CD4-positive, alpha-beta memory T cell (primary cell): ENCODE measurements around the gene RHBDL1. TPM values are rescaled to one million over a fixed set of nuclear protein-coding genes. Genes with fewer than 3 reads are reported as not detected.

Experiments
- CTCF ChIA-PET: fragments of 350-600 bp; sonication (Branson Sonifier 250); formaldehyde crosslinking; loops from one replicate; lab custom pipeline; 2021; ENCODE audit warnings: inconsistent platforms; ENCODE audit not compliant: partially characterized antibody; lab: Charles Lee
- POLR2A ChIA-PET: fragments of 350-600 bp; sonication (Branson Sonifier 250); formaldehyde crosslinking; loops from one replicate; lab custom pipeline; 2021; ENCODE audit not compliant: partially characterized antibody; lab: Charles Lee
- DNase-seq, 5 donors: peaks; one replicate each; pipeline versions ENCODE4 v3.0.0 to v3.0.0-alpha.2; 2020 to 2022; ENCODE audit warnings: mixed read lengths in 1 of 5
- H3K27ac ChIP-seq: one replicate; pipeline ENCODE4 v1.7.0; 2013; ENCODE audit warnings: low read depth, low read length
- H3K27me3 ChIP-seq: 2 replicates; pipeline ENCODE4 v1.7.0; 2013; ENCODE audit warnings: mild to moderate bottlenecking, low read length, moderate library complexity; ENCODE audit not compliant: insufficient read depth
- H3K36me3 ChIP-seq: 2 replicates; pipeline ENCODE4 v1.7.0; 2013; ENCODE audit warnings: mild to moderate bottlenecking, low read length, moderate library complexity; ENCODE audit not compliant: insufficient read depth
- H3K4me1 ChIP-seq: 2 replicates; pipeline ENCODE4 v1.7.0; 2013; ENCODE audit warnings: mild to moderate bottlenecking, low read length, moderate library complexity; ENCODE audit not compliant: insufficient read depth
- H3K4me3 ChIP-seq, 2 donors: one replicate each; pipeline ENCODE4 v1.7.0; 2013; ENCODE audit warnings: low read length in 2 of 2, mild to moderate bottlenecking in 1 of 2
- H3K9me3 ChIP-seq, 2 donors: one replicate each; pipeline ENCODE4 v1.7.0; 2013; ENCODE audit warnings: low read length in 2 of 2, control low read depth in 1 of 2; ENCODE audit not compliant: control insufficient read depth in 1 of 2
- H3K27ac Mint-ChIP-seq, 7 donors: one replicate each; pipeline ENCODE4 v1.8.0; 2020 to 2021; ENCODE audit warnings: mixed read lengths in 7 of 7, mild to moderate bottlenecking in 6 of 7, inconsistent platforms in 3 of 7, moderate library complexity in 3 of 7
- H3K27me3 Mint-ChIP-seq, 2 donors: one replicate each; pipeline ENCODE4 v1.8.0; 2020 to 2021; ENCODE audit warnings: mixed read lengths in 2 of 2
- H3K36me3 Mint-ChIP-seq, 2 donors: one replicate each; pipeline ENCODE4 v1.8.0; 2020 to 2021; ENCODE audit warnings: mixed read lengths in 2 of 2, inconsistent platforms in 1 of 2, mild to moderate bottlenecking in 1 of 2
- H3K4me1 Mint-ChIP-seq, 4 donors: one replicate each; pipeline ENCODE4 v1.8.0; 2020 to 2021; ENCODE audit warnings: mixed read lengths in 4 of 4, mild to moderate bottlenecking in 1 of 4
- H3K4me3 Mint-ChIP-seq, 8 donors: one replicate each; pipeline ENCODE4 v1.8.0; 2020 to 2021; ENCODE audit warnings: mixed read lengths in 8 of 8, mild to moderate bottlenecking in 7 of 8, moderate library complexity in 6 of 8, inconsistent platforms in 3 of 8
- H3K9me3 Mint-ChIP-seq, 8 donors: one replicate each; pipeline ENCODE4 v1.8.0; 2020 to 2021; ENCODE audit warnings: mixed read lengths in 8 of 8, mild to moderate bottlenecking in 5 of 8, inconsistent platforms in 3 of 8, moderate library complexity in 1 of 8
- intact Hi-C: fragments of 100-400 bp; cut with micrococcal nuclease; formaldehyde crosslinking; loops from one replicate; pipeline ENCODE4 v1.15.1; 2023
- polyA plus RNA-seq, 2 donors: library from polyadenylated mRNA; unstranded; fragments of 300-500 nt; fragmentation: Illumina TruSeq; gene quantifications; one replicate each; pipeline ENCODE4 v1.2.3, GENCODE V29; 2021
- total RNA-seq, 2 experiments: library from RNA; stranded (reverse); gene quantifications; one replicate each; pipeline ENCODE4 v1.2.3, GENCODE V29; 2021

The RHBDL1 gene
- total and polyA plus RNA-seq, 4 experiments from 2014 or later, result 2.1 to 2.8 (median 2.3) TPM

DNA sequence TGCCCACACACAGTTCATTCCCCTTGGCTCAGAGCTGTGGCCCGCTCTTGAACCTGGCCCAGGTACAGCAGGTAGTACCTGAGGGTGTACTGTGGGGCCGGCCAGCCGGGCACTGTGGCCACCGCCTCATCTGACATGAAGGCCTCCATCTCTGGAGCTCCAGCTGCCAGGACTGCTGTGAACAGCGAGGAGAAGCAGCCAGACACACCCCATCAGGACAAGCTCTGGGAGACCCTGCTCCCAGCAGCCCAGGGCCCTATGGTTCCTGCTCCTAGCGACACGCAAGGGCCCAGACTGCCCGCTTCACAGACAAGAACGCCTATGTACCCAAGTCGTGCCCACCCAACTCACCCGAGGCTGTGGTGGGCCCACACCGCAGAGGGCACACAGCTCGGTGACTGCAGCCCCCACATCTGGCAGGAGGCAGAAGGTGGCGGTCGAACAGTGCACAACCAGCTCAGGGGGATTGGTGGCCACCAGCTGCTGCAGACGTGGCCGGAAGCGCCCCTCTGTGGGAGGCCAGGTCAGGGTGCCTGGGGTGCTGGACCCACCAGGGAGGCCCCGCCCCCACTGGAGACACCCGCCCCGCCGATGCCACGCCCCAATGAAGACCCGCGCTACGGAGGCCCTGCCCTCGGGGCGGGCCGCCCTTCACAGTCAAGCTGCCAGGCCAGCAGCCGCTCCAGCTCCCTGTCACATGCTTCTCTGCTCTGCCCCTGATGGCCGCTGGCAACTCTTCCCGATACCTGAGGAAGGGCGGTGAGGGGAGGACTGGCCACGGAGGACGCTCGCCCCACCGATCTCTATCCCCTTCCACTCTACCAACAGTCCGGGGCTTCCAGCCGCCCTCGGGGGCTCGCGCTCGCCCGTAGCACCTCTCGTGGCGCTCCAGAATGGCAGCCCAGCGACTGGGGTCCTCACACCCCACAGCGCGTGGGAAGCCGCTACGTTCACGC lies 3.7 kb downstream of the RHBDL1 start:
- Histone ChIP-seq H3K27ac (peak overlapping the region; percentile 50), H3K4me3 (peak overlapping the region in 1 of 2 donors; percentile 57), H3K9me3 (no peaks in the 10 kb centered on the region), H3K27me3 (no peaks in the 10 kb centered on the region), H3K36me3 (peaks cover 12% of the 10 kb centered on the region), H3K4me1 (peaks cover 49% of the 10 kb centered on the region)
- CTCF ChIA-PET, result interaction anchor here (1.3 to 1.6 kb wide), 2 partner anchors 11 to 33 kb away, joined by 4 to 5 read pairs; partner anchors contain the start of gene RHOT2
- intact Hi-C loops, result loop anchor here (1.0 to 2.0 kb wide), 3 partner anchors 11 to 90 kb away; partner anchors contain the start of genes METTL26 and RHOT2
- H3K36me3 Mint-ChIP-seq, result peaks cover 4 to 17% of the 10 kb centered on the region in 2 donors
- peaks cover 5 to 51% (median 34%) of the 10 kb centered on the region in 4 donors for H3K4me1 Mint-ChIP-seq
- peak overlapping the region; percentile 65 to 91 (median 81) for H3K27ac Mint-ChIP-seq
- H3K9me3 Mint-ChIP-seq, result peaks cover 0 to 1% (median 0%) of the 10 kb centered on the region in 8 donors
- no peaks in the 10 kb centered on the region for H3K27me3 Mint-ChIP-seq
- POLR2A ChIA-PET, result interaction anchor here (1.0 to 10.2 kb wide), 5 partner anchors 11 to 42 kb away, joined by 3 to 212 read pairs (median 14); partner anchors contain the start of genes METTL26, RHOT2, WDR24 and WDR90
- H3K4me3 Mint-ChIP-seq, result peak overlapping the region; percentile 71 to 82 (median 80)
- peak in 3 of 5 donors; percentile 44 to 64 (median 51) for DNase-seq

GRCh38 chr16:679814-680624 lies 4.5 kb downstream of the RHBDL1 start, which contains the start of gene STUB1:
TSS of gene STUB1 (plus strand) at chr16:680410. CDS start at chr16:680526, 116 bp downstream.
- CTCF ChIA-PET, result interaction anchor here (1.6 kb wide), 1 partner anchor 32 kb away, joined by 4 read pairs; no protein-coding TSS in a partner anchor

GRCh38 chr16:680625-680945 lies 5.1 kb downstream of the RHBDL1 start:
- Mint-ChIP-seq H3K27me3 (no peaks in the 10 kb centered on the region), H3K9me3 (peaks cover 0 to 1% (median 0%) of the 10 kb centered on the region in 8 donors), H3K4me1 (peaks cover 5 to 46% (median 32%) of the 10 kb centered on the region in 4 donors), H3K4me3 (peak overlapping the region; percentile 71 to 84 (median 78)), H3K27ac (peak overlapping the region in 3 of 7 donors; percentile 57 to 89 (median 62)), H3K36me3 (peaks cover 4 to 19% of the 10 kb centered on the region in 2 donors)
- Histone ChIP-seq H3K27me3 (no peaks in the 10 kb centered on the region), H3K4me3 (peak overlapping the region; percentile 14 to 62), H3K36me3 (peaks cover 12% of the 10 kb centered on the region), H3K4me1 (peaks cover 51% of the 10 kb centered on the region), H3K27ac (peak overlapping the region; percentile 70), H3K9me3 (no peaks in the 10 kb centered on the region)
- ChIA-PET CTCF (no interaction called here), POLR2A (interaction anchor here (0.7 to 10.2 kb wide), 13 partner anchors 9 to 96 kb away, joined by 3 to 212 read pairs (median 5); partner anchors contain the start of genes CCDC78, MCRIP2, METTL26 and RHOT2)
- DNase-seq, result no peak
- intact Hi-C loops, result no loop called here

More at GRCh38 chr16:679814-680624, 4.5 kb downstream of the RHBDL1 start, which contains the start of gene STUB1:
- H3K4me3 Mint-ChIP-seq, result peak within 1 kb of the TSS; percentile 78 to 87 (median 81)
- H3K27ac Mint-ChIP-seq, result peak within 1 kb of the TSS; percentile 48 to 92 (median 90)
- Histone ChIP-seq H3K4me3 (peak within 1 kb of the TSS; percentile 14 to 62), H3K36me3 (peaks cover 12% of the 10 kb centered on the region), H3K9me3 (no peaks in the 10 kb centered on the region), H3K27me3 (no peaks in the 10 kb centered on the region), H3K4me1 (peaks cover 49% of the 10 kb centered on the region), H3K27ac (peak within 1 kb of the TSS; percentile 70)
- H3K9me3 Mint-ChIP-seq, result peaks cover 0 to 1% (median 0%) of the 10 kb centered on the region in 8 donors
- H3K27me3 Mint-ChIP-seq, result no peaks in the 10 kb centered on the region
- peaks cover 4 to 19% of the 10 kb centered on the region in 2 donors for H3K36me3 Mint-ChIP-seq
- H3K4me1 Mint-ChIP-seq, result peaks cover 5 to 49% (median 34%) of the 10 kb centered on the region in 4 donors
- intact Hi-C loops, result loop anchor here (1.0 to 2.0 kb wide), 3 partner anchors 12 to 91 kb away; partner anchors contain the start of genes METTL26 and RHOT2
- POLR2A ChIA-PET, result interaction anchor here (0.7 to 10.2 kb wide), 14 partner anchors 8 to 96 kb away, joined by 3 to 212 read pairs (median 4); partner anchors contain the start of genes CCDC78, MCRIP2, METTL26 and RHOT2
- DNase-seq, result peak; percentile 80 to 90 (median 83)

- peaks cover 0 to 1% (median 0%) of the 10 kb centered on the region in 8 donors for H3K9me3 Mint-ChIP-seq
- intact Hi-C loops, result no loop called here
- peaks cover 56% of the 10 kb centered on the region for H3K4me1 ChIP-seq
- H3K4me1 Mint-ChIP-seq, result peaks cover 5 to 49% (median 33%) of the 10 kb centered on the region in 4 donors
- no peaks in the 10 kb centered on the region for H3K27me3 Mint-ChIP-seq
- peak overlapping the region in 6 of 7 donors; percentile 22 to 89 (median 56) for H3K27ac Mint-ChIP-seq
- peaks cover 12% of the 10 kb centered on the region for H3K36me3 ChIP-seq
- H3K36me3 Mint-ChIP-seq, result peaks cover 4 to 19% of the 10 kb centered on the region in 2 donors
- ChIA-PET CTCF (no interaction called here), POLR2A (interaction anchor here (0.9 to 10.2 kb wide), 12 partner anchors 9 to 97 kb away, joined by 3 to 212 read pairs (median 4); partner anchors contain the start of genes ANTKMT, CCDC78, METTL26 and RHOT2)
- peak overlapping the region; percentile 14 to 62 for H3K4me3 ChIP-seq
- peak overlapping the region; percentile 69 to 84 (median 76) for H3K4me3 Mint-ChIP-seq
- no peaks in the 10 kb centered on the region for H3K27me3 ChIP-seq
- H3K9me3 ChIP-seq, result no peaks in the 10 kb centered on the region
- H3K27ac ChIP-seq, result peak overlapping the region; percentile 70
- no peak for DNase-seq
Observed at GRCh38 chr16:680967-681745, 5.7 kb downstream of the RHBDL1 start.

- ChIA-PET CTCF (no interaction called here), POLR2A (interaction anchor here (0.9 to 10.2 kb wide), 8 partner anchors 10 to 46 kb away, joined by 3 to 212 read pairs (median 5); partner anchors contain the start of genes ANTKMT, METTL26, RHOT2 and WDR24)
- peak overlapping the region in 5 of 7 donors; percentile 36 to 91 (median 84) for H3K27ac Mint-ChIP-seq
- no peaks in the 10 kb centered on the region for H3K27me3 Mint-ChIP-seq
- peak overlapping the region; percentile 65 to 88 (median 74) for H3K4me3 Mint-ChIP-seq
- H3K9me3 ChIP-seq, result no peaks in the 10 kb centered on the region
- intact Hi-C loops, result no loop called here
- H3K4me1 ChIP-seq, result peaks cover 57% of the 10 kb centered on the region
- no peaks in the 10 kb centered on the region for H3K27me3 ChIP-seq
- no peak for DNase-seq
- H3K36me3 ChIP-seq, result peaks cover 12% of the 10 kb centered on the region
- peaks cover 4 to 17% of the 10 kb centered on the region in 2 donors for H3K36me3 Mint-ChIP-seq
- H3K4me3 ChIP-seq, result peak overlapping the region in 1 of 2 donors; percentile 62
- H3K4me1 Mint-ChIP-seq, result peaks cover 5 to 45% (median 29%) of the 10 kb centered on the region in 4 donors
- peaks cover 0 to 1% (median 0%) of the 10 kb centered on the region in 8 donors for H3K9me3 Mint-ChIP-seq
- H3K27ac ChIP-seq, result no peak overlapping the region
Observed at GRCh38 chr16:681746-682427, 6.4 kb downstream of the RHBDL1 start.
